Keratinocyte (primary cell): Measurements from ENCODE around the gene CALR3. TPM values are rescaled to one million over a fixed set of nuclear protein-coding genes. Genes with fewer than 3 reads are reported as not detected.

Source experiments
- DNase-seq: peaks from one replicate; pipeline ENCODE4 v3.0.0-alpha.2; 2011; ENCODE audit warnings: low read depth, missing footprints, low spot score
- FAIRE-seq: peaks from 2 replicates; lab custom pipeline; 2011; peaks lifted over from hg19 to GRCh38; lab: Jason Lieb, UNC
- H2AFZ ChIP-seq: 2 replicates; pipeline ENCODE4 v1.6.0; 2012; ENCODE audit warnings: low read length, control low read depth, inconsistent platforms; ENCODE audit not compliant: control insufficient read depth
- H3K27ac ChIP-seq: 2 replicates; pipeline ENCODE4 v1.5.1; 2011; ENCODE audit warnings: low read length; ENCODE audit not compliant: control insufficient read depth, insufficient read depth
- H3K27me3 ChIP-seq: 3 replicates; pipeline ENCODE4 v1.6.0; 2011; ENCODE audit warnings: low read length; ENCODE audit not compliant: control insufficient read depth, insufficient read depth; ENCODE audit errors: extremely low read depth
- H3K36me3 ChIP-seq, 2 experiments: 2 replicates in 1 of 2; 3 replicates in 1 of 2; pipeline ENCODE4 v1.5.1; 2011; ENCODE audit warnings: low read length in 2 of 2, mild to moderate bottlenecking in 1 of 2; ENCODE audit not compliant: control insufficient read depth in 2 of 2, insufficient read depth in 2 of 2; ENCODE audit errors: extremely low read depth in 1 of 2
- H3K4me1 ChIP-seq: 3 replicates; pipeline ENCODE4 v1.5.1; 2011; ENCODE audit warnings: low read length; ENCODE audit not compliant: control insufficient read depth, insufficient read depth; ENCODE audit errors: extremely low read depth
- H3K4me2 ChIP-seq: 3 replicates; pipeline ENCODE4 v1.6.0; 2011; ENCODE audit warnings: low read depth, low read length; ENCODE audit not compliant: control insufficient read depth, insufficient read depth; ENCODE audit errors: extremely low read depth
- H3K4me3 ChIP-seq, 3 experiments: fragments of 200-600 bp in 1 of 3; sonication (generic) in 1 of 3; 2 replicates in 2 of 3; 3 replicates in 1 of 3; pipeline ENCODE4 v1.5.1; 2011 to 2016; ENCODE audit warnings: low read length in 3 of 3, mild to moderate bottlenecking in 3 of 3, control low read depth in 2 of 3, inconsistent platforms in 1 of 3, low read depth in 1 of 3, mixed read lengths in 1 of 3, mixed run types in 1 of 3, moderate library complexity in 1 of 3; ENCODE audit not compliant: control insufficient read depth in 2 of 3, insufficient read depth in 2 of 3; ENCODE audit errors: extremely low read depth in 1 of 3
- H3K79me2 ChIP-seq: 2 replicates; pipeline ENCODE4 v1.6.0; 2012; ENCODE audit warnings: low read length; ENCODE audit not compliant: control insufficient read depth, insufficient read depth
- H3K9ac ChIP-seq: 3 replicates; pipeline ENCODE4 v1.6.0; 2011; ENCODE audit warnings: low read length; ENCODE audit not compliant: control insufficient read depth, insufficient read depth; ENCODE audit errors: extremely low read depth
- H3K9me1 ChIP-seq: 3 replicates; pipeline ENCODE4 v1.6.0; 2011; ENCODE audit warnings: low read length; ENCODE audit not compliant: control insufficient read depth, insufficient read depth; ENCODE audit errors: extremely low read depth
- H3K9me3 ChIP-seq: 2 replicates; pipeline ENCODE4 v1.5.1; 2012; ENCODE audit warnings: low read depth, low read length; ENCODE audit not compliant: control insufficient read depth
- H4K20me1 ChIP-seq: 3 replicates; pipeline ENCODE4 v1.6.0; 2011; ENCODE audit warnings: low read length; ENCODE audit not compliant: control insufficient read depth, insufficient read depth; ENCODE audit errors: extremely low read depth
- CTCF ChIP-seq, 3 experiments: IDR thresholded peaks in 1 of 3; conservative IDR thresholded peaks in 1 of 3; optimal IDR thresholded peaks in 1 of 3; 2 replicates in 2 of 3; 3 replicates in 1 of 3; pipeline versions ENCODE3 to v1.5.1; 2011; ENCODE audit warnings: low read length in 3 of 3, mild to moderate bottlenecking in 3 of 3, moderate library complexity in 2 of 3, control low read depth in 1 of 3, inconsistent platforms in 1 of 3; ENCODE audit not compliant: insufficient read depth in 2 of 3; ENCODE audit errors: extremely low read depth in 1 of 3
- EZH2 ChIP-seq: IDR thresholded peaks from one replicate; pipeline ENCODE4 v1.6.1; 2012; ENCODE audit warnings: inconsistent platforms, mild to moderate bottlenecking, low read length, moderate library complexity
- dilution Hi-C: fragments of 300-500 bp; cut with MboI; formaldehyde crosslinking; loops from one replicate; pipeline ENCODE4 v1.7.0; 2020; ENCODE audit warnings: low sequenced_read_pairs; ENCODE audit not compliant: extremely low pct_ligation_motif_present
- polyA plus RNA-seq, 5 experiments: library from polyadenylated mRNA; depleted of rRNA in 3 of 5; stranded (reverse) in 3 of 5; stranded (forward) in 1 of 5; unstranded in 1 of 5; fragments of >200 nt; gene quantifications; 1 replicate in 1 of 5; 2 replicates in 3 of 5; 3 replicates in 1 of 5; pipeline versions ENCODE4 v1.2.1 to v1.2.3, GENCODE V29; 2011 to 2012; ENCODE audit warnings: missing spikeins in 2 of 5, low read depth in 1 of 5, low replicate concordance in 1 of 5

CALR3 gene
- polyA plus RNA-seq, 1 donor (not counting 4 experiments of a cell fraction or from before 2014, with no cell fraction given) = not detected

DNA sequence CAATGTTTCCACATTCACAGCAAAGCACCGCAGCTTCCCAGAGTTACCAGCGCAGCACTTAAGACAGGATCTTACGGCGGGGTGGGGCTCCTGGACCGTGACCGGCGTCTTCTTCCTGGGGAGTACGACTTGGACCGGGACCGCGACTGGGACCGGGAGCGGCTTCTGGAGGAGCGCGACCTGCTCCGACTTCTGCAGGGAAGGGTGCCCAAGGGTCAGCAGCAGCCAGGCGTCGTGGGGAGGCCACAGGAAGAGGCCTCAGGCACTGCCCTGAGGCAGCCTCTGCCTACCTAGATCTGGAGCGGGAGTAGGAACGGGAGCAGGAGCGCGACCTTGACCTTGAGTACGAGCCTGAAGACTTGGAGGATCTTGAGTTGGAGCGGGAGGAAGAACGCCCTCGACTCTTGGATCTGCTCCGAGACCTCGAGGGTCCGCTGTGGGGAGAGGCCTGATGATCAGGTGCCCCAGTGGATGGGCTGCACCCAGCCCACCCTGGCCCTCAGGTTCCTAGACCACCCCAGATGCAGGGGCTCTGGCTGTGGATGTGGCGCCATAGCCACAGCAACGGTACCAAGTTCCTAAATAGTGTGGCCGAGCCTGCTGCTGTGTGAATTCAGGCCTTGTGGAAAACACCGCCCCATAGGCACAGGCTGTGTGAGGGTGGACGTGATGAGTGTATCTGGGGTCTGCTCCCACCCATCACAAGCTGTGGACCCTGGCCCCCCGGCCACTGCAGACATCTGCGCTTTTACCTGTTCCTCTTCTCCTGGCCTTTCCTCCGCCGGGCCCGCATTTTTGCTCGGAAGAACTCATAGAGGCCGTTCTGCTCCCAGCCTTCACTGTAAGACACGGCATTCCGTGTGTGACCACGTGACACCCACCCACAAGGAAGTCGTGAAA is 24.4 kb upstream of the CALR3 start:
- no peaks in the 10 kb centered on the region for H3K9me1 ChIP-seq
- no peak overlapping the region for H3K4me3 ChIP-seq
- no peak for TF ChIP-seq CTCF (optimal IDR thresholded peaks at IDR 0.05 in 1 of 3, IDR thresholded peaks at IDR 0.05 in 1 of 3, conservative IDR thresholded peaks at IDR 0.05 in 1 of 3; ENCODE audit: extremely low read depth in 1 of 3, insufficient read depth in 2 of 3, low read length in 3 of 3)
- TF ChIP-seq EZH2 = no peak
- dilution Hi-C loops = no loop called here
- H3K36me3 ChIP-seq = peaks cover 47 to 66% of the 10 kb centered on the region in 2 experiments
- H4K20me1 ChIP-seq = no peaks in the 10 kb centered on the region
- no peaks in the 10 kb centered on the region for H3K9me3 ChIP-seq
- no peak overlapping the region for H2AFZ ChIP-seq
- H3K79me2 ChIP-seq = peaks cover 3% of the 10 kb centered on the region
- no peaks in the 10 kb centered on the region for H3K27me3 ChIP-seq
- no peak overlapping the region for H3K27ac ChIP-seq
- H3K4me1 ChIP-seq = no peaks in the 10 kb centered on the region
- DNase-seq (no peak), FAIRE-seq (no peak)
- H3K4me2 ChIP-seq = no peak overlapping the region
- H3K9ac ChIP-seq = no peak overlapping the region

DNA sequence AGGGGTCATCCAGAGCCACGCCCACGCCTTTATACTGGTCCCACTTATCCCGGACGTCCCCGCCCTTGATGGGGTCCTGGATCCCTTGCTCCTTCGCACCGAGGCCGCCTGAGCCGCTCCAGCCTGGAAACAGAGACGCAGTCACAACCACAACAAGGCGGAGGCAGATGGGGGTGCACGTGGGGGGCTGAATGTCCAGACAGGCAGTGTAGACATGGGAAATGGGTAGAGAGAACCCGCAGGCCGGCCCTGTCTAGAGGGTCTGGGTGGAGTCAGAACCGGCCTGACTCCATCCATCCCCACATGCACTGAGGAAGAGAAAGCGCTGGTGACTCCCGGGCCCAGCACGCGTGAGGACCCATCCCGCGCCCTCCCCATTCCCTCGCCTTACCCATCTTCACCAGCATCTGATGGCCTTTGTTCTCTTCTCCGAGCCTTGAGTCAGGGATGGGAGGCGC is 23.3 kb upstream of the CALR3 start:
- Histone ChIP-seq H3K9me1 (no peaks in the 10 kb centered on the region), H4K20me1 (no peaks in the 10 kb centered on the region), H3K36me3 (peaks cover 48 to 60% of the 10 kb centered on the region in 2 experiments), H3K27ac (no peak overlapping the region), H3K4me1 (no peaks in the 10 kb centered on the region), H3K9me3 (no peaks in the 10 kb centered on the region), H3K4me3 (no peak overlapping the region), H3K4me2 (no peak overlapping the region), H3K9ac (no peak overlapping the region), H3K79me2 (no peaks in the 10 kb centered on the region), H3K27me3 (no peaks in the 10 kb centered on the region), H2AFZ (no peak overlapping the region)
- no peak for DNase-seq
- TF ChIP-seq CTCF (optimal IDR thresholded peaks at IDR 0.05 in 1 of 3, IDR thresholded peaks at IDR 0.05 in 1 of 3, conservative IDR thresholded peaks at IDR 0.05 in 1 of 3; ENCODE audit: extremely low read depth in 1 of 3, insufficient read depth in 2 of 3, low read length in 3 of 3) = no peak
- TF ChIP-seq EZH2 = no peak
- dilution Hi-C loops = no loop called here
- FAIRE-seq = no peak
